HEK293 (cell line): ENCODE results near the gene AHCYL1.
A peak's percentile ranks its signal among the peaks of the same experiment; 100 is the strongest.

Experiments
- CTCF ChIA-PET: fragments of 350-600 bp; formaldehyde crosslinking; extraction: SDS; loops from one replicate; lab custom pipeline; 2021; ENCODE audit warnings: antibody characterized with exemption; lab: Yijun Ruan, JAX
- POLR2A ChIA-PET: fragments of 300-600 bp; formaldehyde crosslinking; extraction: SDS; loops from one replicate; lab custom pipeline; 2020; ENCODE audit warnings: antibody characterized with exemption, inconsistent platforms; lab: Yijun Ruan, JAX
- H3K27ac ChIP-seq: fragments of 200-500 bp; sonication (Bioruptor generic); 2 replicates; pipeline ENCODE4 v1.5.1; 2014; ENCODE audit warnings: low read depth, low read length, control low read depth, inconsistent platforms; ENCODE audit errors: extremely low read depth
- H3K36me3 ChIP-seq, 2 experiments: fragments of 200-500 bp in 1 of 2; sonication (Bioruptor generic) in 1 of 2; 1 replicate in 1 of 2; 2 replicates in 1 of 2; pipeline ENCODE4 v1.5.1; 2014 to 2017; ENCODE audit warnings: inconsistent platforms in 2 of 2, low read length in 2 of 2; ENCODE audit not compliant: control insufficient read depth in 2 of 2, insufficient read depth in 1 of 2
- H3K4me1 ChIP-seq: fragments of 200-500 bp; sonication (Bioruptor generic); 2 replicates; pipeline ENCODE4 v1.5.1; 2014; ENCODE audit warnings: mild to moderate bottlenecking, low read length, inconsistent platforms; ENCODE audit not compliant: control insufficient read depth, insufficient read depth
- H3K4me3 ChIP-seq: 2 replicates; pipeline ENCODE4 v1.5.1; 2011; ENCODE audit warnings: low read depth, mild to moderate bottlenecking, control low read depth, low read length, moderate library complexity
- H3K9me3 ChIP-seq: fragments of 200-500 bp; sonication (Bioruptor generic); 2 replicates; pipeline ENCODE4 v1.5.1; 2014; ENCODE audit warnings: low read depth, low read length, inconsistent platforms; ENCODE audit not compliant: control insufficient read depth, insufficient read depth
- BCL11B ChIP-seq: fragments of 450-650 bp; formaldehyde crosslinking; IDR thresholded peaks from 2 replicates; pipeline ENCODE4 v1.5.1; 2016; ENCODE audit warnings: low read depth, missing biosample characterization, missing genetic modification characterization
- FEZF1 ChIP-seq: fragments of 450-650 bp; formaldehyde crosslinking; IDR thresholded peaks from 2 replicates; pipeline ENCODE4 v1.5.1; 2016; ENCODE audit warnings: missing biosample characterization, missing genetic modification characterization
- GLIS1 ChIP-seq: fragments of 450-650 bp; formaldehyde crosslinking; IDR thresholded peaks from 2 replicates; pipeline ENCODE4 v1.5.1; 2016; ENCODE audit warnings: missing biosample characterization, missing genetic modification characterization
- KLF10 ChIP-seq: fragments of 450-650 bp; IDR thresholded peaks from 2 replicates; pipeline ENCODE4 v1.5.1; 2018; ENCODE audit warnings: missing biosample characterization, mild to moderate bottlenecking, missing genetic modification characterization
- ZBTB17 ChIP-seq: fragments of 450-650 bp; formaldehyde crosslinking; IDR thresholded peaks from 2 replicates; pipeline ENCODE4 v1.5.1; 2016; ENCODE audit warnings: missing biosample characterization, missing genetic modification characterization
- ZBTB20 ChIP-seq: fragments of 450-650 bp; formaldehyde crosslinking; IDR thresholded peaks from 2 replicates; pipeline ENCODE4 v1.5.1; 2016; ENCODE audit warnings: missing biosample characterization, missing genetic modification characterization
- ZFHX2 ChIP-seq: fragments of 450-650 bp; formaldehyde crosslinking; conservative IDR thresholded peaks from 2 replicates; pipeline ENCODE4 v1.5.1; 2016; ENCODE audit warnings: missing biosample characterization, missing genetic modification characterization
- ZNF10 ChIP-seq: fragments of 450-650 bp; formaldehyde crosslinking; IDR thresholded peaks from 2 replicates; pipeline ENCODE4 v1.5.1; 2017; ENCODE audit warnings: missing biosample characterization, missing genetic modification characterization
- ZNF202 ChIP-seq: fragments of 450-650 bp; formaldehyde crosslinking; IDR thresholded peaks from 2 replicates; pipeline ENCODE4 v1.5.1; 2016; ENCODE audit warnings: missing biosample characterization, missing genetic modification characterization, borderline replicate concordance
- ZNF223 ChIP-seq: fragments of 450-650 bp; formaldehyde crosslinking; IDR thresholded peaks from 2 replicates; pipeline ENCODE4 v1.5.1; 2016; ENCODE audit warnings: missing biosample characterization, missing genetic modification characterization
- ZNF239 ChIP-seq: fragments of 450-650 bp; formaldehyde crosslinking; IDR thresholded peaks from 2 replicates; pipeline ENCODE4 v1.5.1; 2016; ENCODE audit warnings: missing biosample characterization, missing genetic modification characterization
- ZNF335 ChIP-seq: fragments of 450-650 bp; formaldehyde crosslinking; conservative IDR thresholded peaks from 2 replicates; pipeline ENCODE4 v1.5.1; 2016; ENCODE audit warnings: missing biosample characterization, missing genetic modification characterization
- ZNF341 ChIP-seq: fragments of 450-650 bp; formaldehyde crosslinking; IDR thresholded peaks from 2 replicates; pipeline ENCODE4; 2016; ENCODE audit warnings: low read depth, missing biosample characterization, missing genetic modification characterization
- ZNF354C ChIP-seq: fragments of 450-650 bp; formaldehyde crosslinking; IDR thresholded peaks from 2 replicates; pipeline ENCODE4 v1.5.1; 2016; ENCODE audit warnings: missing biosample characterization, missing genetic modification characterization, low read depth, borderline replicate concordance
- ZNF433 ChIP-seq: fragments of 450-650 bp; formaldehyde crosslinking; IDR thresholded peaks from 2 replicates; pipeline ENCODE4 v1.5.1; 2016; ENCODE audit warnings: missing biosample characterization, missing genetic modification characterization, low read depth
- ZNF501 ChIP-seq: fragments of 450-650 bp; formaldehyde crosslinking; IDR thresholded peaks from 2 replicates; pipeline ENCODE4 v1.5.1; 2016; ENCODE audit warnings: missing biosample characterization, missing genetic modification characterization
- ZNF585B ChIP-seq: fragments of 450-650 bp; formaldehyde crosslinking; IDR thresholded peaks from 2 replicates; pipeline ENCODE4 v1.5.1; 2016; ENCODE audit warnings: missing biosample characterization, missing genetic modification characterization
- ZNF596 ChIP-seq: fragments of 450-650 bp; IDR thresholded peaks from 2 replicates; pipeline ENCODE4 v1.5.0; 2018; ENCODE audit warnings: missing biosample characterization, mild to moderate bottlenecking, missing genetic modification characterization, moderate library complexity
- ZNF600 ChIP-seq: fragments of 450-650 bp; formaldehyde crosslinking; IDR thresholded peaks from 2 replicates; pipeline ENCODE4 v1.5.1; 2016; ENCODE audit warnings: missing biosample characterization, missing genetic modification characterization
- ZNF670 ChIP-seq: fragments of 450-650 bp; formaldehyde crosslinking; IDR thresholded peaks from 2 replicates; pipeline ENCODE4 v1.5.1; 2016; ENCODE audit warnings: missing biosample characterization, missing genetic modification characterization, low read depth
- ZNF701 ChIP-seq: fragments of 450-650 bp; formaldehyde crosslinking; IDR thresholded peaks from 2 replicates; pipeline ENCODE4 v1.5.1; 2016; ENCODE audit warnings: missing biosample characterization, missing genetic modification characterization
- ZNF76 ChIP-seq: fragments of 450-650 bp; formaldehyde crosslinking; IDR thresholded peaks from 2 replicates; pipeline ENCODE4; 2016; ENCODE audit warnings: low read depth, missing biosample characterization, missing genetic modification characterization, borderline replicate concordance
- ZSCAN16 ChIP-seq: fragments of 450-650 bp; formaldehyde crosslinking; IDR thresholded peaks from 2 replicates; pipeline ENCODE4 v1.5.1; 2016; ENCODE audit warnings: missing biosample characterization, missing genetic modification characterization
- ZSCAN30 ChIP-seq: fragments of 450-650 bp; IDR thresholded peaks from 2 replicates; pipeline ENCODE4 v1.5.1; 2018; ENCODE audit warnings: missing biosample characterization, mild to moderate bottlenecking, missing genetic modification characterization, moderate library complexity
- ZXDB ChIP-seq: fragments of 450-650 bp; formaldehyde crosslinking; IDR thresholded peaks from 2 replicates; pipeline ENCODE4 v1.5.1; 2016; ENCODE audit warnings: missing biosample characterization, missing genetic modification characterization
- TF ChIP-seq, protein P1 (sequence below): fragments of 450-650 bp; formaldehyde crosslinking; IDR thresholded peaks from 2 replicates; pipeline ENCODE4 v1.5.1; 2016; ENCODE audit warnings: missing biosample characterization, missing genetic modification characterization
- TF ChIP-seq, protein P2 (sequence below): fragments of 450-650 bp; formaldehyde crosslinking; IDR thresholded peaks from 2 replicates; pipeline ENCODE4 v1.5.1; 2016; ENCODE audit warnings: missing biosample characterization, missing genetic modification characterization

AHCYL1 gene

DNA sequence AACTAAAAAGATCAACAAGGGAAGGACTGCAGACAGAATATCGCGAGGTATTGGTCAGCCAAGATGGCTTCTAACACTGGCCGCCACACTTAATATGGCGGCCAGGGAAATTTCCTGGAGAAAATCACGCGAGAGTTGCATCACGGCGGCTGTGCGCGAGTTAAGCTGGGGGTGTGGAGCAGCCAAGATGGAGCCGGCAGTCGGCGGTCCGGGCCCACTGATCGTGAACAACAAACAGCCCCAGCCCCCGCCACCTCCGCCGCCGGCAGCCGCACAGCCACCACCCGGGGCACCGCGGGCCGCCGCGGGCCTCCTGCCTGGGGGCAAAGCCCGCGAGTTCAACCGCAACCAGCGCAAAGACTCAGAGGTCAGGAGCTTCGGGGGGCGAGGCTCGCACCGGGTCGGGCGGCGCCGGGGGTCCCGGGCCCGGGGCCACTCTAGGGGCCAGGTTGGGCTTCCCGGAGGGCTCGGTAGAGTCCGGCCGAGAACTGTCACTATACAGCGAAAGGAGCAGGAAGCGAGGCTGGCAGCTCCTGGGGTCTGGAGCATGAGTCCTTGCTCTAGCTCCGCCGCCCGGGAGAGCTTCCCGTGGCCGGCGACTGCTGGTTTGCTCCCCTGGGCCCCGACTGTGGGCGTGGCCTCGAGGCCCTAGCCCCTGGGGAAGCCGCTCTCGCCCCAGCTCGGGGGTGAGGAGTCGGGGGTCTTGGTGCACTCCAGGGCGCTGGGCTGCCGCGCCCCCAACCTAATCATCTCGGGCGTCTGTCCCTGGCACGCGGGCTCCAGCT lies 50.1 kb downstream of the AHCYL1 start, which contains the start of gene STRIP1 (continued):
- TF ChIP-seq ZXDB (tag by site-specific recombination) (peak; percentile 86; the same call in 1 of the 2 replicates), ZNF670 (tag by site-specific recombination) (no peak), ZNF701 (tag by site-specific recombination) (no peak), ZBTB17 (tag by site-specific recombination) (peak; percentile 90), KLF10 (tag by site-specific recombination) (peak; percentile 94), ZNF341 (tag by site-specific recombination) (peak; percentile 77), FEZF1 (tag by site-specific recombination) (peak; percentile 92), ZNF223 (tag by site-specific recombination) (peak; percentile 82), ZNF76 (tag by site-specific recombination) (peak; percentile 71; the same call in 1 of the 2 replicates), ZNF354C (tag by site-specific recombination) (no peak)

DNA sequence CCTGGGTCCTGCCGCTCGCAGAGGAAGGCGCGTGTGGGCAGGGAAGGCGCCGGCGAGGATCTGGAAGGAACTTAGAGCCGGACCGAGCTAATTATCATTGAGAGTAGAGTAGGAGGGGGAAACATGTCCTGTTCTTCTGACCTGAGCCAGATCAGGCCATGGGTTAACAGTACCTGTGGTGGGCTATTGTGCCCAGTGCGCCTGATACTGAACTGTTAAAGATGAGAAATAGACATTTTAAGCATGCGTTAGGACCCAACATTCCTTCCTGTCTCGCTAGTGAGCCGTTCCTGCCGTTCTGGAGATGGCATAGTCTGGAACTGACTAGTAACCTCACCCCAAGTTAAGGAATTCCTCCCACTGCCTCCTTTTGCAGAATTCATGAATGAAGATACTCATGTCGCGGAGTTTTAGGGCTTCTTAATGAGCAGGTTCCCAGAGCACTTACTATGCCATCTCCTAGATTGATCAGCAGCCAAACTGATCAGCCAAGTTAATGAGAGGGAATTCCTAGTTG lies 50.7 kb downstream of the AHCYL1 start:
- ChIA-PET CTCF (interaction anchor here (0.8 to 4.5 kb wide), 9 partner anchors 11 to 405 kb away, joined by 3 to 34 read pairs (median 4); partner anchors contain the start of gene AHCYL1), POLR2A (interaction anchor here (1.3 to 1.9 kb wide), 8 partner anchors 10 to 550 kb away, joined by 3 to 13 read pairs (median 6); partner anchors contain the start of genes AHCYL1 and RBM15)
- Histone ChIP-seq H3K4me3 (peak overlapping the region; percentile 80), H3K36me3 (peaks cover 3 to 35% of the 10 kb centered on the region in 2 experiments; a peak in 2 of 3 replicates), H3K4me1 (peaks cover 4% of the 10 kb centered on the region; the same call in 1 of the 2 replicates), H3K27ac (peak overlapping the region; percentile 76), H3K9me3 (no peaks in the 10 kb centered on the region)
- TF ChIP-seq ZFHX2 (tag by site-specific recombination) = peak; percentile 58; the same call in 1 of the 2 replicates
- peak; percentile 90 for TF ChIP-seq ZNF600 (tag by site-specific recombination)
- TF ChIP-seq ZNF202 = no peak
- TF ChIP-seq, protein P1, sequence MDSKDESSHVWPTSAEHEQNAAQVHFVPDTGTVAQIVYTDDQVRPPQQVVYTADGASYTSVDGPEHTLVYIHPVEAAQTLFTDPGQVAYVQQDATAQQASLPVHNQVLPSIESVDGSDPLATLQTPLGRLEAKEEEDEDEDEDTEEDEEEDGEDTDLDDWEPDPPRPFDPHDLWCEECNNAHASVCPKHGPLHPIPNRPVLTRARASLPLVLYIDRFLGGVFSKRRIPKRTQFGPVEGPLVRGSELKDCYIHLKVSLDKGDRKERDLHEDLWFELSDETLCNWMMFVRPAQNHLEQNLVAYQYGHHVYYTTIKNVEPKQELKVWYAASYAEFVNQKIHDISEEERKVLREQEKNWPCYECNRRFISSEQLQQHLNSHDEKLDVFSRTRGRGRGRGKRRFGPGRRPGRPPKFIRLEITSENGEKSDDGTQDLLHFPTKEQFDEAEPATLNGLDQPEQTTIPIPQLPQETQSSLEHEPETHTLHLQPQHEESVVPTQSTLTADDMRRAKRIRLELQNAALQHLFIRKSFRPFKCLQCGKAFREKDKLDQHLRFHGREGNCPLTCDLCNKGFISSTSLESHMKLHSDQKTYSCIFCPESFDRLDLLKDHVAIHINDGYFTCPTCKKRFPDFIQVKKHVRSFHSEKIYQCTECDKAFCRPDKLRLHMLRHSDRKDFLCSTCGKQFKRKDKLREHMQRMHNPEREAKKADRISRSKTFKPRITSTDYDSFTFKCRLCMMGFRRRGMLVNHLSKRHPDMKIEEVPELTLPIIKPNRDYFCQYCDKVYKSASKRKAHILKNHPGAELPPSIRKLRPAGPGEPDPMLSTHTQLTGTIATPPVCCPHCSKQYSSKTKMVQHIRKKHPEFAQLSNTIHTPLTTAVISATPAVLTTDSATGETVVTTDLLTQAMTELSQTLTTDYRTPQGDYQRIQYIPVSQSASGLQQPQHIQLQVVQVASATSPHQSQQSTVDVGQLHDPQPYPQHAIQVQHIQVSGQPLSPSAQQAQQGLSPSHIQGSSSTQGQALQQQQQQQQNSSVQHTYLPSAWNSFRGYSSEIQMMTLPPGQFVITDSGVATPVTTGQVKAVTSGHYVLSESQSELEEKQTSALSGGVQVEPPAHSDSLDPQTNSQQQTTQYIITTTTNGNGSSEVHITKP (tag by site-specific recombination) = peak; percentile 96
- TF ChIP-seq ZNF335 (tag by site-specific recombination) = peak; percentile 96
- TF ChIP-seq ZBTB17 (tag by site-specific recombination) = peak; percentile 69
- TF ChIP-seq ZBTB20 = 0 out of 2 replicates have a peak, but pooled peaks have one; percentile 64
- TF ChIP-seq BCL11B (tag by site-specific recombination) = no peak
- 0 out of 2 replicates have a peak, but pooled peaks have one; percentile 1 for TF ChIP-seq GLIS1

DNA sequence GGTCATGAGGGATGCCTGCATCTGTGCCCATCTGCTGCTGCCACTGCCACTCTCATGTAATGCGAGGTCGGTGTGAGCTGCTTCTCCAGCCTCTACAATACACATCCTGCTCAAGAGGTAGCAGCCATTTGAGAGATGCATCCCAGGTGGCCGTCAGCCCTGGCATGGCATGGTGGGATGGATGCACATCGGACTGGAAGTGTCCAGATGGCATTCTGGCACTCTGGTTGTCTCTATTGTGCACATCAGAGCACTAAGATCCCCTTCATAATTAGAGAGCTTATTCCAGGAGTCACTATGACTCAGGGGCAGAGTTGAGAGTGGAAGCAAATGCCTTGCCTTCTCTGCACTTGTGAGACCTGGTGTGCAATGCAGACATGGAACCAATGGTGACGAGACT lies 53.7 kb downstream of the AHCYL1 start:
- no peaks in the 10 kb centered on the region for H3K9me3 ChIP-seq
- CTCF ChIA-PET = interaction anchor here (1.2 to 4.5 kb wide), 4 partner anchors 9 to 68 kb away, joined by 4 to 34 read pairs (median 10); no protein-coding TSS in a partner anchor
- TF ChIP-seq, protein P2, sequence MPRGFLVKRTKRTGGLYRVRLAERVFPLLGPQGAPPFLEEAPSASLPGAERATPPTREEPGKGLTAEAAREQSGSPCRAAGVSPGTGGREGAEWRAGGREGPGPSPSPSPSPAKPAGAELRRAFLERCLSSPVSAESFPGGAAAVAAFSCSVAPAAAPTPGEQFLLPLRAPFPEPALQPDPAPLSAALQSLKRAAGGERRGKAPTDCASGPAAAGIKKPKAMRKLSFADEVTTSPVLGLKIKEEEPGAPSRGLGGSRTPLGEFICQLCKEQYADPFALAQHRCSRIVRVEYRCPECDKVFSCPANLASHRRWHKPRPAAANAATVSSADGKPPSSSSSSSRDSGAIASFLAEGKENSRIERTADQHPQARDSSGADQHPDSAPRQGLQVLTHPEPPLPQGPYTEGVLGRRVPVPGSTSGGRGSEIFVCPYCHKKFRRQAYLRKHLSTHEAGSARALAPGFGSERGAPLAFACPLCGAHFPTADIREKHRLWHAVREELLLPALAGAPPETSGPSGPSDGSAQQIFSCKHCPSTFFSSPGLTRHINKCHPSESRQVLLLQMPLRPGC (tag by site-specific recombination) = no peak
- no peak for TF ChIP-seq FEZF1 (tag by site-specific recombination)
- no peak for TF ChIP-seq ZNF501
- TF ChIP-seq ZNF10 (tag by site-specific recombination) = no peak
- TF ChIP-seq ZSCAN16 = no peak
- no peak for TF ChIP-seq ZNF596 (tag by site-specific recombination)
- no peak for TF ChIP-seq BCL11B (tag by site-specific recombination)
- no peak for TF ChIP-seq ZNF433 (tag by site-specific recombination)
- TF ChIP-seq ZNF585B (tag by site-specific recombination) = no peak
- TF ChIP-seq ZNF239 (tag by site-specific recombination) = no peak
- TF ChIP-seq ZSCAN30 (tag by site-specific recombination) = no peak

More for the DNA sequence above, 53.7 kb downstream of the AHCYL1 start:
- H3K4me3 ChIP-seq = no peak overlapping the region
- peaks cover 7 to 65% of the 10 kb centered on the region in 2 experiments for H3K36me3 ChIP-seq
- no peak overlapping the region for H3K27ac ChIP-seq
- POLR2A ChIA-PET = no interaction called here
- H3K4me1 ChIP-seq = peaks cover 4% of the 10 kb centered on the region; the same call in 1 of the 2 replicates
